RWPE2 (cell line): ENCODE results near the gene MUCL3.

ENCODE experiments used
- ATAC-seq: fragments of 200-7000 bp; cut with Tn5 transposase; 3 replicates; pipeline ENCODE4 v1.9.1; 2021; ENCODE audit warnings: low read depth
- DNase-seq: peaks from one replicate; pipeline ENCODE4 v3.0.0-alpha.2; 2020; ENCODE audit warnings: low spot score
- H3K27ac ChIP-seq: fragments of 450-650 bp; 2 replicates; pipeline ENCODE4 v1.5.1; 2017; ENCODE audit warnings: mild to moderate bottlenecking; ENCODE audit not compliant: poor library complexity, severe bottlenecking
- H3K27me3 ChIP-seq: fragments of 250-450 bp; sonication (Bioruptor Pico); 2 replicates; pipeline ENCODE4 v1.5.1; 2021; ENCODE audit warnings: mild to moderate bottlenecking, moderate library complexity; ENCODE audit not compliant: insufficient read depth, poor library complexity, severe bottlenecking
- H3K36me3 ChIP-seq: fragments of 250-450 bp; sonication (Bioruptor Pico); 2 replicates; pipeline ENCODE4 v1.5.1; 2020; ENCODE audit warnings: low read depth, mild to moderate bottlenecking, moderate library complexity
- H3K4me1 ChIP-seq: fragments of 250-450 bp; sonication (Bioruptor Pico); 2 replicates; pipeline ENCODE4 v1.5.1; 2021; ENCODE audit warnings: mild to moderate bottlenecking, moderate library complexity; ENCODE audit not compliant: insufficient read depth, poor library complexity, severe bottlenecking
- H3K4me3 ChIP-seq: fragments of 250-450 bp; sonication (Bioruptor Pico); 2 replicates; pipeline ENCODE4 v1.5.1; 2021; ENCODE audit warnings: mild to moderate bottlenecking, moderate library complexity; ENCODE audit not compliant: severe bottlenecking
- H3K9me3 ChIP-seq: fragments of 250-450 bp; sonication (Bioruptor Pico); 2 replicates; pipeline ENCODE4 v1.5.1; 2021; ENCODE audit warnings: mild to moderate bottlenecking, moderate library complexity; ENCODE audit not compliant: severe bottlenecking
- CTCF ChIP-seq: fragments of 450-650 bp; IDR thresholded peaks from one replicate; pipeline ENCODE4 v1.5.1; 2017; ENCODE audit warnings: mild to moderate bottlenecking, moderate library complexity; ENCODE audit not compliant: poor library complexity, severe bottlenecking

Gene MUCL3

GRCh38 chr6:30948811-30949210 lies 8.0 kb downstream of the MUCL3 start:
- Histone ChIP-seq H3K27me3 (no peaks in the 10 kb centered on the region), H3K9me3 (no peaks in the 10 kb centered on the region), H3K4me3 (no peak overlapping the region), H3K4me1 (no peaks in the 10 kb centered on the region), H3K36me3 (no peaks in the 10 kb centered on the region), H3K27ac (no peak overlapping the region)
- ATAC-seq, result no peak
- DNase-seq, result no peak
- TF ChIP-seq CTCF, result no peak

- Histone ChIP-seq H3K4me3 (no peak overlapping the region), H3K4me1 (peaks cover 7% of the 10 kb centered on the region), H3K27ac (no peak overlapping the region), H3K27me3 (no peaks in the 10 kb centered on the region), H3K36me3 (no peaks in the 10 kb centered on the region), H3K9me3 (no peaks in the 10 kb centered on the region)
- ATAC-seq (no peak), DNase-seq (no peak)
- TF ChIP-seq CTCF, result no peak
Measured at GRCh38 chr6:30951907-30952469, 11.2 kb downstream of the MUCL3 start.

GRCh38 chr6:30954631-30955366 lies 14.0 kb downstream of the MUCL3 start:
- Histone ChIP-seq H3K4me3 (no peak overlapping the region), H3K36me3 (no peaks in the 10 kb centered on the region), H3K9me3 (no peaks in the 10 kb centered on the region), H3K4me1 (peaks cover 7% of the 10 kb centered on the region), H3K27ac (no peak overlapping the region), H3K27me3 (no peaks in the 10 kb centered on the region)
- TF ChIP-seq CTCF, result no peak
- DNase-seq, result no peak
- ATAC-seq, result no peak

- Histone ChIP-seq H3K27me3 (no peaks in the 10 kb centered on the region), H3K36me3 (no peaks in the 10 kb centered on the region), H3K4me3 (peak overlapping the region; percentile 17), H3K27ac (no peak overlapping the region), H3K9me3 (no peaks in the 10 kb centered on the region), H3K4me1 (peaks cover 7% of the 10 kb centered on the region)
- DNase-seq (no peak), ATAC-seq (peak; percentile 57; the same call in 1 of the 3 replicates)
- TF ChIP-seq CTCF, result no peak
Measured at GRCh38 chr6:30955367-30956042, 14.7 kb downstream of the MUCL3 start.
